A549 (cell line): ENCODE results near the gene ACTR5. TPM values are rescaled to one million over a fixed set of nuclear protein-coding genes. Genes with fewer than 3 reads are reported as not detected.

Experiments
- ATAC-seq, 2 experiments: fragments of 200-7000 bp in 1 of 2; fragments of >200 bp in 1 of 2; cut with Nextera tagmentation in 1 of 2; cut with Tn5 transposase in 1 of 2; 3 replicates each; pipeline versions ENCODE4 v1.8.0 to v1.9.1; 2018 to 2020; ENCODE audit warnings: mild to moderate bottlenecking in 1 of 2, moderate library complexity in 1 of 2
- CTCF ChIA-PET: fragments of 300-600 bp; sonication (Branson Sonifier 250); formaldehyde crosslinking; extraction: SDS; loops from one replicate; lab custom pipeline; 2021; ENCODE audit warnings: antibody characterized with exemption, inconsistent platforms; lab: Yijun Ruan, JAX
- POLR2A ChIA-PET: fragments of 350-600 bp; formaldehyde crosslinking; extraction: SDS; loops from one replicate; lab custom pipeline; 2021; ENCODE audit warnings: antibody characterized with exemption, inconsistent platforms; lab: Yijun Ruan, JAX
- DNase-seq, 2 experiments: peaks; one replicate each; pipeline versions ENCODE4 v3.0.0 to v3.0.0-alpha.2; 2011 to 2016; ENCODE audit warnings: low read depth in 1 of 2, low spot score in 1 of 2
- FAIRE-seq: peaks from 2 replicates; lab custom pipeline; 2011; peaks lifted over from hg19 to GRCh38; lab: Jason Lieb, UNC
- H3K27ac ChIP-seq, 2 experiments: fragments of >200 bp; sonication (Bioruptor Twin); formaldehyde crosslinking; 3 replicates each; pipeline ENCODE4 v1.5.1; 2016 to 2017
- H3K4me1 ChIP-seq: fragments of >200 bp; sonication (Bioruptor Twin); formaldehyde crosslinking; 3 replicates; pipeline ENCODE4 v1.6.1; 2016
- H3K4me2 ChIP-seq: fragments of >200 bp; sonication (Bioruptor Twin); formaldehyde crosslinking; 3 replicates; pipeline ENCODE4 v1.6.1; 2016
- H3K4me3 ChIP-seq: fragments of >200 bp; sonication (Bioruptor Twin); formaldehyde crosslinking; 3 replicates; pipeline ENCODE4 v1.5.1; 2016
- H3K9me3 ChIP-seq: fragments of >200 bp; sonication (Bioruptor Twin); formaldehyde crosslinking; 3 replicates; pipeline ENCODE4 v1.6.1; 2016
- BHLHE40 ChIP-seq: IDR thresholded peaks from 2 replicates; pipeline ENCODE4 v1.6.1; 2012; ENCODE audit warnings: low read depth, low read length, inconsistent platforms
- CBX2 ChIP-seq: fragments of 200-600 bp; sonication (generic); IDR thresholded peaks from 2 replicates; pipeline ENCODE4 v1.6.1; 2016; ENCODE audit warnings: low read depth, mild to moderate bottlenecking, borderline replicate concordance
- CEBPB ChIP-seq, 2 experiments: fragments of >200 bp in 1 of 2; sonication (Bioruptor Twin) in 1 of 2; formaldehyde crosslinking in 1 of 2; IDR thresholded peaks; 2 replicates each; pipeline ENCODE4 v1.6.1; 2012 to 2016
- CHD2 ChIP-seq: fragments of 150-350 bp; IDR thresholded peaks from 2 replicates; pipeline ENCODE4 v1.6.1; 2014; ENCODE audit warnings: low read length; ENCODE audit not compliant: partially characterized antibody
- CHD4 ChIP-seq: fragments of 200-600 bp; sonication (generic); IDR thresholded peaks from 2 replicates; pipeline ENCODE4 v1.6.1; 2016; ENCODE audit warnings: antibody characterized with exemption, mild to moderate bottlenecking, borderline replicate concordance
- E2F6 ChIP-seq: IDR thresholded peaks from 2 replicates; pipeline ENCODE4 v1.6.1; 2012; ENCODE audit warnings: low read depth, borderline replicate concordance
- ESRRA ChIP-seq: fragments of 150-350 bp; IDR thresholded peaks from 2 replicates; pipeline ENCODE4 v1.6.1; 2014; ENCODE audit warnings: mild to moderate bottlenecking, low read length, borderline replicate concordance
- FOSB ChIP-seq: fragments of 250-450 bp; sonication (Bioruptor Pico); IDR thresholded peaks from 2 replicates; pipeline ENCODE4 v1.5.0; 2020; ENCODE audit warnings: mild to moderate bottlenecking, moderate library complexity
- HEYL ChIP-seq: fragments of 250-450 bp; sonication (Bioruptor Pico); IDR thresholded peaks from 2 replicates; pipeline ENCODE4 v1.8.0; 2021; ENCODE audit warnings: mild to moderate bottlenecking, moderate library complexity
- HMGXB4 ChIP-seq: fragments of 250-450 bp; sonication (Bioruptor Pico); IDR thresholded peaks from 2 replicates; pipeline ENCODE4 v1.5.0; 2021; ENCODE audit warnings: mild to moderate bottlenecking, moderate library complexity, borderline replicate concordance
- HOXA7 ChIP-seq: fragments of 250-450 bp; sonication (Bioruptor Pico); IDR thresholded peaks from 2 replicates; pipeline ENCODE4 v1.5.0; 2020; ENCODE audit warnings: mild to moderate bottlenecking, moderate library complexity
- HOXB13 ChIP-seq: fragments of 250-450 bp; sonication (Bioruptor Pico); IDR thresholded peaks from 2 replicates; pipeline ENCODE4 v1.5.0; 2020; ENCODE audit warnings: low read depth, mild to moderate bottlenecking, moderate library complexity
- JUNB ChIP-seq: fragments of >200 bp; sonication (Bioruptor Twin); formaldehyde crosslinking; IDR thresholded peaks from 2 replicates; pipeline ENCODE4 v1.6.1; 2016
- KDM1A ChIP-seq: fragments of 200-600 bp; sonication (generic); IDR thresholded peaks from 2 replicates; pipeline ENCODE4 v1.6.1; 2016; ENCODE audit warnings: low read depth, mild to moderate bottlenecking
- MAFK ChIP-seq: fragments of 450-650 bp; IDR thresholded peaks from 2 replicates; pipeline ENCODE4 v1.6.1; 2014; ENCODE audit not compliant: partially characterized antibody
- NFE2L2 ChIP-seq: fragments of 150-350 bp; conservative IDR thresholded peaks from 2 replicates; pipeline ENCODE4 v1.6.1; 2014; ENCODE audit warnings: low read length
- NPAS2 ChIP-seq: fragments of 250-450 bp; sonication (Bioruptor Pico); IDR thresholded peaks from 2 replicates; pipeline ENCODE4 v1.8.0; 2022; ENCODE audit warnings: mild to moderate bottlenecking, moderate library complexity, borderline replicate concordance
- PHF8 ChIP-seq: fragments of 200-600 bp; sonication (generic); IDR thresholded peaks from 2 replicates; pipeline ENCODE4 v1.6.1; 2016; ENCODE audit warnings: low read depth, mild to moderate bottlenecking, antibody characterized with exemption, moderate library complexity, borderline replicate concordance
- POLR2A ChIP-seq: IDR thresholded peaks from 2 replicates; pipeline ENCODE4 v1.6.1; 2012; ENCODE audit warnings: mild to moderate bottlenecking, low read length
- RARB ChIP-seq: fragments of 250-450 bp; sonication (Bioruptor Pico); IDR thresholded peaks from 2 replicates; pipeline ENCODE4 v1.8.0; 2021; ENCODE audit warnings: mild to moderate bottlenecking, moderate library complexity
- RCOR1 ChIP-seq: fragments of 150-350 bp; IDR thresholded peaks from 2 replicates; pipeline ENCODE4 v1.6.1; 2014; ENCODE audit warnings: antibody characterized with exemption, low read length, low read depth
- RNF2 ChIP-seq: fragments of 200-600 bp; sonication (generic); IDR thresholded peaks from 2 replicates; pipeline ENCODE4 v1.6.1; 2016; ENCODE audit warnings: low read depth, mild to moderate bottlenecking, antibody characterized with exemption, moderate library complexity, borderline replicate concordance
- SMC3 ChIP-seq: fragments of >200 bp; sonication (Bioruptor Twin); formaldehyde crosslinking; IDR thresholded peaks from 3 replicates; pipeline ENCODE4 v1.6.1; 2018; ENCODE audit warnings: inconsistent platforms
- SREBF2 ChIP-seq: fragments of 450-650 bp; IDR thresholded peaks from 2 replicates; pipeline ENCODE4 v1.6.1; 2014; ENCODE audit warnings: mild to moderate bottlenecking, moderate library complexity
- ZC3H11A ChIP-seq: fragments of 450-650 bp; IDR thresholded peaks from 2 replicates; pipeline ENCODE4 v1.6.1; 2014; ENCODE audit warnings: antibody characterized with exemption, mild to moderate bottlenecking
- WGBS: methylation state at CpG from one replicate; pipeline ENCODE4 v1.1.6; 2017; ENCODE audit errors: missing lambda C conversion rate; 5-methylcytosine and 5-hydroxymethylcytosine counted together
- polyA plus RNA-seq, 4 experiments: library from polyadenylated mRNA; depleted of rRNA in 3 of 4; stranded (reverse); fragments of >200 nt; fragmentation: RNase III in 1 of 4; extraction: RNeasy Plus Mini Kit Qiagen cat#74134 plus additional on column Dnase treatment in 1 of 4; gene quantifications; 2 replicates in 3 of 4; 3 replicates in 1 of 4; pipeline ENCODE4 v1.2.3, GENCODE V29; 2011 to 2017
- TF ChIP-seq, protein P1 (sequence below): fragments of >200 bp; sonication (Bioruptor Twin); formaldehyde crosslinking; IDR thresholded peaks from 3 replicates; pipeline ENCODE4 v1.6.1; 2016

Gene ACTR5
- polyA plus RNA-seq, 2 of the 4 experiments (the other 2 are of a cell fraction): 9.3 to 11.9 TPM

GRCh38 chr20:38770970-38771369 is 22.7 kb downstream of the ACTR5 start:
- ChIA-PET POLR2A (no interaction called here), CTCF (interaction anchor here (1.6 to 13.5 kb wide), 2 partner anchors 19 to 21 kb away, joined by 4 to 102 read pairs; partner anchors contain the start of gene ACTR5)
- Histone ChIP-seq H3K4me3 (no peak overlapping the region), H3K4me1 (peaks cover 3% of the 10 kb centered on the region), H3K4me2 (no peak overlapping the region), H3K27ac (no peak overlapping the region), H3K9me3 (0 out of 3 replicates have a peak, but pooled peaks cover 3% of the 10 kb centered on the region)
- FAIRE-seq: no peak
- no peak for ATAC-seq
- no peak for DNase-seq
- TF ChIP-seq HEYL (CRISPR knock-in tag): no peak
- WGBS: 83% methylated on average over 6 of the region's 7 CpGs

DNA sequence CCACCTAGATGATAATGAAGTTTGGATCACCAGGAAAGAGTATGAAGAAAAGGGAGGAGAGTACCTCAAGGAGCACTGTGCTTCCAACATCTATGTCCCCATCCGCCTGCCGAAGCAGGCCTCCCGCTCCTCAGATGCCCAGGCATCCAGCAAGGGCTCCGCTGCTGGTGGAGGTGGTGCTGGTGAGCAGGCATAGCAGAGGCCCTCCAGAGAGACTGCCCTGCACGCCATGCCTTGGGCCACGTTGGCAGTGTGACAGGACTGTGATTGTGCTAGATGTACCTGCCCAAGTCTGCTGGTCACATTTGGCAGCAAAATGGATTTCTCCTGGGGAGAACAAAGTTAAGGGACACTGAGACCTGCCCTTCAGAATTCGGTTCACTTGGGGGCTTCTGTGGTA is 23.4 kb downstream of the ACTR5 start:
- no peak for FAIRE-seq
- H3K4me2 ChIP-seq: no peak overlapping the region
- H3K4me3 ChIP-seq: no peak overlapping the region
- ChIA-PET POLR2A (no interaction called here), CTCF (interaction anchor here (1.6 to 13.5 kb wide), 2 partner anchors 19 to 21 kb away, joined by 4 to 102 read pairs; partner anchors contain the start of gene ACTR5)
- no peaks in the 10 kb centered on the region for H3K4me1 ChIP-seq
- no peak for ATAC-seq
- DNase-seq: no peak
- H3K27ac ChIP-seq: no peak overlapping the region
- TF ChIP-seq, protein P1, sequence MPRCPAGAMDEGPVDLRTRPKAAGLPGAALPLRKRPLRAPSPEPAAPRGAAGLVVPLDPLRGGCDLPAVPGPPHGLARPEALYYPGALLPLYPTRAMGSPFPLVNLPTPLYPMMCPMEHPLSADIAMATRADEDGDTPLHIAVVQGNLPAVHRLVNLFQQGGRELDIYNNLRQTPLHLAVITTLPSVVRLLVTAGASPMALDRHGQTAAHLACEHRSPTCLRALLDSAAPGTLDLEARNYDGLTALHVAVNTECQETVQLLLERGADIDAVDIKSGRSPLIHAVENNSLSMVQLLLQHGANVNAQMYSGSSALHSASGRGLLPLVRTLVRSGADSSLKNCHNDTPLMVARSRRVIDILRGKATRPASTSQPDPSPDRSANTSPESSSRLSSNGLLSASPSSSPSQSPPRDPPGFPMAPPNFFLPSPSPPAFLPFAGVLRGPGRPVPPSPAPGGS: no peak
- TF ChIP-seq CHD2 (no peak), JUNB (no peak), HMGXB4 (CRISPR knock-in tag) (no peak), ZC3H11A (no peak), HOXA7 (no peak), HOXB13 (CRISPR knock-in tag) (no peak), KDM1A (no peak), NPAS2 (no peak), SREBF2 (no peak), RCOR1 (no peak), RARB (CRISPR knock-in tag) (no peak), E2F6 (no peak), CHD4 (no peak)
- WGBS: 96% methylated on average over 5 of the region's 7 CpGs
- 0 out of 3 replicates have a peak, but pooled peaks cover 3% of the 10 kb centered on the region for H3K9me3 ChIP-seq

DNA sequence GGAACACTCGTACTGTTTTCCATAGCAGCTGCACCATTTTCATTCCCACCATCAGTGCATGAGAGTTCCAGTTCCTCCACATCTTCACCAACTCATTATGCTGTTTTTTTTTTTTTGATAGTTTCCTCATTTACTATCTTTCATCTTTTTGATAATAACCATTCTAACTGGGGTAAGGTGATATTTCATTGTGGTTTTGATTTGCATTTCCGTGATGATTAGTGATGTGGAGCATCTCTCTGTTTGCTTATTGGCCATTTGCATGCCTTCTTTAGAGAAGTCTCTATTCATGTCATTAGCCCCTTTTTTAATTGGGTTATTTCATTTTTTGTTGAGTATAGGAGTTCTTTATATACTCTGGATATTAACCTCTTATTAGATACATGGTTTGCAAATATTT is 25.9 kb downstream of the ACTR5 start:
- WGBS: 95% methylated on average over 2 of the region's 2 CpGs
- no peak overlapping the region for H3K4me2 ChIP-seq
- no peaks in the 10 kb centered on the region for H3K4me1 ChIP-seq
- no peak overlapping the region for H3K27ac ChIP-seq
- 0 out of 3 replicates have a peak, but pooled peaks cover 3% of the 10 kb centered on the region for H3K9me3 ChIP-seq
- TF ChIP-seq HOXB13 (CRISPR knock-in tag): no peak
- no peak for TF ChIP-seq RCOR1
- TF ChIP-seq E2F6: no peak
- TF ChIP-seq CEBPB (IDR thresholded peaks at IDR 0.05): no peak
- no peak for TF ChIP-seq CBX2
- TF ChIP-seq SMC3: no peak
- no peak for TF ChIP-seq BHLHE40
- TF ChIP-seq HMGXB4 (CRISPR knock-in tag): no peak
- no peak for TF ChIP-seq JUNB
- no peak for TF ChIP-seq PHF8
- TF ChIP-seq RARB (CRISPR knock-in tag): no peak
- TF ChIP-seq FOSB (CRISPR knock-in tag): no peak
- no peak for TF ChIP-seq NFE2L2
- no peak for TF ChIP-seq ESRRA
- TF ChIP-seq KDM1A: no peak
- TF ChIP-seq POLR2A: no peak
- TF ChIP-seq MAFK: no peak
- TF ChIP-seq ZC3H11A: no peak
- no peak for TF ChIP-seq RNF2
- POLR2A ChIA-PET: no interaction called here
- FAIRE-seq (no peak), ATAC-seq (no peak), DNase-seq (no peak)
- H3K4me3 ChIP-seq: no peak overlapping the region
- CTCF ChIA-PET: interaction anchor here (2.5 kb wide), 1 partner anchor 17 kb away, joined by 8 read pairs; no protein-coding TSS in a partner anchor
